ENCODE data around the gene PIAS2.
"Not testable (repeated sequence)": the region's sequence is repeated elsewhere in the genome, so short reads cannot be mapped to it uniquely, and the experiment has no call there.

DNA sequence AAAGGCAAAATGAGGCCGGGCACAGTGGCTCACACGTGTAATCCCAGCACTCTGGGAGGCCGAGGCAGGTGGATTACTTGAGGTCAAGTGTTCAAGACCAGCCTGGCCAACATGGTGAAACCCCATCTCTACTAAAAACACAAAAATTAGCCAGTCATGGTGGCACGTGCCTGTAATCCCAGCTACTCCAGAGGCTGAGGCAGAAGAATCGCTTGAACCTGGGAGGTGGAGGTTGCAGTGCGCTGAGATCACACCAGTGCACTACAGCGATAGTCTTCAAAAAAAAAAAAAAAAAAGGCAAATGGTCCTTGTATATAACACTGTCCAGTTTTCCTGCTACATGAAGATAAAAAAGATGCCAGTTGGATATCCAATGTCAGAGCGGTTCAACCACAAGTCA lies 52.1 kb downstream of the PIAS2 start:
- TF ChIP-seq, protein P1, sequence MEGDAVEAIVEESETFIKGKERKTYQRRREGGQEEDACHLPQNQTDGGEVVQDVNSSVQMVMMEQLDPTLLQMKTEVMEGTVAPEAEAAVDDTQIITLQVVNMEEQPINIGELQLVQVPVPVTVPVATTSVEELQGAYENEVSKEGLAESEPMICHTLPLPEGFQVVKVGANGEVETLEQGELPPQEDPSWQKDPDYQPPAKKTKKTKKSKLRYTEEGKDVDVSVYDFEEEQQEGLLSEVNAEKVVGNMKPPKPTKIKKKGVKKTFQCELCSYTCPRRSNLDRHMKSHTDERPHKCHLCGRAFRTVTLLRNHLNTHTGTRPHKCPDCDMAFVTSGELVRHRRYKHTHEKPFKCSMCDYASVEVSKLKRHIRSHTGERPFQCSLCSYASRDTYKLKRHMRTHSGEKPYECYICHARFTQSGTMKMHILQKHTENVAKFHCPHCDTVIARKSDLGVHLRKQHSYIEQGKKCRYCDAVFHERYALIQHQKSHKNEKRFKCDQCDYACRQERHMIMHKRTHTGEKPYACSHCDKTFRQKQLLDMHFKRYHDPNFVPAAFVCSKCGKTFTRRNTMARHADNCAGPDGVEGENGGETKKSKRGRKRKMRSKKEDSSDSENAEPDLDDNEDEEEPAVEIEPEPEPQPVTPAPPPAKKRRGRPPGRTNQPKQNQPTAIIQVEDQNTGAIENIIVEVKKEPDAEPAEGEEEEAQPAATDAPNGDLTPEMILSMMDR (conservative IDR thresholded peaks at IDR 0.05; ENCODE audit: low read depth, low read length): not testable (repeated sequence)
- TF ChIP-seq EZH2 (IDR thresholded peaks at IDR 0.05; ENCODE audit: borderline replicate concordance, low read depth, low read length, poor library complexity, severe bottlenecking): not testable (repeated sequence)
